Measurements from ENCODE around the gene FBXO21. TPM values are rescaled to one million over a fixed set of nuclear protein-coding genes. Genes with fewer than 3 reads are reported as not detected.
A peak's percentile ranks its signal among the peaks of the same experiment; 100 is the strongest.

FBXO21 gene
- total and polyA plus RNA-seq, 7 donors = 6.9 to 38.8 (median 19.9) TPM

DNA sequence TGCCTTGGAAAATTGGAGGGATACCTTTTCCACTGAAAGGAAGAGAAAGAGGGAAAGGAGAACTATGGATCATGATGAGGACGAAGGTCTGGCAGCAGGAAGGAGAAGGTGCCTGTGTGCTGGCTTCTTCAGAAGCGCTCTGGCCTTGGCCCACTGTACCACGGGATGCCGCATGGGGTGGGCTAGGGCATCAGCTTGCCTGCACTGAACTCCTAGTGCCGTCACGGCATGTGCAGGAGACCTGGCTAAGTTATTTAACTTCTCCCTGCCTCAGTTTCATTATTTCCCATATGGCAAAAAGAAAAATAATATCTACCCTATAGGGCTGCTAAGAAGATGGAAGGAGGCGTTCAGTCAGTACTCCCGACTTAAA lies 28.1 kb downstream of the FBXO21 start:
- Histone ChIP-seq H3K4me1 (no peaks in the 10 kb centered on the region), H3K27ac (no peak overlapping the region), H3K27me3 (ENCODE audit: insufficient read depth in 3 of 3, low read length in 2 of 3) (no peaks in the 10 kb centered on the region), H3K9me3 (no peaks in the 10 kb centered on the region), H3K36me3 (ENCODE audit: insufficient read depth in 1 of 2, low read depth in 1 of 2) (peaks cover 2 to 100% of the 10 kb centered on the region in 2 donors), H3K4me3 (no peak overlapping the region)
- DNase-seq (no peak), ATAC-seq (no peak)
- intact Hi-C loops (cut with DNase I) = no loop called here
- TF ChIP-seq CTCF (IDR thresholded peaks at IDR 0.05) = no peak
- WGBS, 3 donors = 91 to 95% (median 92%) methylated on average over 8 of the region's 8 CpGs

DNA sequence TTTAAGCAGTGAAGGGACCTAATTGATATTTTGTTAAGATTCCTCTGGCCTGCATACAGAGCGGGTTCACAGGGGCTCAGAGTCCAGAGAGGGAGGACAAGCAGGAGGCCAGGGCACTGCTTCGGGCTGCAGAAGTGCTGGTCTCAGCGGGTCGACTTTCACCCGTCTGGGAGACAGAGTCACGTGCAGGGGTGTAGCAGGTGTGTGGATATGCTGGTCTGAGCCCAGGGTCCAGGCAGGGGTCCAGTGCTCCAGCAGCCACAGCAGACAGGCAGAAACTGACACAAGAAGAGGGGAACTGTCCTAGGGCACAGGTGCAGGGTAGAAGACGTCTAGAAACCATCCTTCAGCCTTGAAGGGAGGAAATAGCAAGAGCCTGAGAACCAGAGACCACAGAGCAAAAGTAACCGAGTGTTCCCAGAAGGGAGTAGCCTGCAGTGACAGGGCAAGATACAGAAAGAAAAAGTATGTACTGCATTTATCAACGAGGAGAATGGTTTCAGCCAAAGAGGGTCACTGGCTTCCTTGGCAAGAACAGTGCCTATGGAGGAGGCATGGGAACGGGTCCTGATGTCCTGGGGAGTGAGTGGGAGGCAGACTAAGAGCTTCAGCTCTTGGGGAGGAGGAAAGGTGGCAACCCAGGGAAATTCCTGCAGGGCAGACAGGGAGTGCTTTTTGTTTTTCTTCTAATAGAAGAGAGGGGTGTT lies 28.7 kb downstream of the FBXO21 start:
- Histone ChIP-seq H3K27ac (no peak overlapping the region), H3K36me3 (ENCODE audit: insufficient read depth in 1 of 2, low read depth in 1 of 2) (peaks cover 2 to 100% of the 10 kb centered on the region in 2 donors), H3K27me3 (ENCODE audit: insufficient read depth in 3 of 3, low read length in 2 of 3) (no peaks in the 10 kb centered on the region), H3K4me3 (no peak overlapping the region), H3K9me3 (no peaks in the 10 kb centered on the region), H3K4me1 (no peaks in the 10 kb centered on the region)
- ATAC-seq = peak in 1 of 4 donors; percentile 25
- intact Hi-C loops (cut with DNase I) = no loop called here
- TF ChIP-seq CTCF (IDR thresholded peaks at IDR 0.05) = no peak
- WGBS, 3 donors = 70 to 83% (median 82%) methylated on average over 10 of the region's 10 CpGs
- DNase-seq = no peak

DNA sequence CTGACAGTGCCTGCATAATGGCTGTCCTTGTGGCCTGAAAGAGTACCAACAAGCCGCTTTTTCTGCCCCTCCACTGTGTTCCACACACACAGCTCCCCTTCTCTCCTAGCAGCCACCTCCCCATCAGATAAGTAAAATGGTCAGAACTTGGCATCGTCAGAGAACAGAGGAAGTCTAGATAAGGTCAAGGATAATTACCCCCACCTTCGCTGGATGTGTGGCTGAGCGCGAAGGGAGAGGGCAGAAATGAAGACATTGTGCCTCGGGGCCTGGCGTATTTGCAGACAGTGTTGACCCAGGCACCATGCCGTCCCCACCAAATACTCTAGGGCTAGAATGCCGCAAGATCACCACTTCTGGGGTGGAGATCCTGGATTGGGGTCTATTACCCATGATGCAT lies 30.6 kb downstream of the FBXO21 start:
- WGBS, 3 donors = 92 to 93% (median 92%) methylated on average over 9 of the region's 9 CpGs
- no peak for ATAC-seq
- DNase-seq = no peak
- H3K27me3 ChIP-seq (ENCODE audit: insufficient read depth in 3 of 3, low read length in 2 of 3) = no peaks in the 10 kb centered on the region
- H3K4me1 ChIP-seq = no peaks in the 10 kb centered on the region
- no peak for TF ChIP-seq CTCF (IDR thresholded peaks at IDR 0.05)
- H3K27ac ChIP-seq = no peak overlapping the region
- intact Hi-C loops (cut with DNase I) = no loop called here
- no peaks in the 10 kb centered on the region for H3K9me3 ChIP-seq
- H3K36me3 ChIP-seq (ENCODE audit: insufficient read depth in 1 of 2, low read depth in 1 of 2) = peaks cover 2 to 100% of the 10 kb centered on the region in 2 donors
- H3K4me3 ChIP-seq = no peak overlapping the region

- Histone ChIP-seq H3K9me3 (no peaks in the 10 kb centered on the region), H3K36me3 (ENCODE audit: insufficient read depth in 1 of 2, low read depth in 1 of 2) (peaks cover 2 to 100% of the 10 kb centered on the region in 2 donors), H3K4me1 (no peaks in the 10 kb centered on the region), H3K27me3 (ENCODE audit: insufficient read depth in 3 of 3, low read length in 2 of 3) (no peaks in the 10 kb centered on the region), H3K4me3 (no peak overlapping the region), H3K27ac (no peak overlapping the region)
- 75 to 88% (median 86%) methylated on average over 7 of the region's 7 CpGs for WGBS, 3 donors
- ATAC-seq = no peak
- no peak for TF ChIP-seq CTCF (IDR thresholded peaks at IDR 0.05)
- intact Hi-C loops (cut with DNase I) = no loop called here
- no peak for DNase-seq
Measured at GRCh38 chr12:117158911-117159553, 31.2 kb downstream of the FBXO21 start.
